ENCODE measurements around the gene COIL. TPM values are rescaled to one million over a fixed set of nuclear protein-coding genes. Genes with fewer than 3 reads are reported as not detected.

COIL gene
- total RNA-seq, 4 donors from 2014 or later = 6.3 to 9.7 (median 9.0) TPM

GRCh38 chr17:57006040-57006439 lies 45.2 kb upstream of the COIL start:
- in situ Hi-C loops (cut with MboI; ENCODE audit: low sequenced_read_pairs in 4 of 4) (loop anchor here in 1 of 4 donors (5.0 kb wide), 1 partner anchor 46 kb away; no protein-coding TSS in a partner anchor), intact Hi-C loops (cut with DNase I; ENCODE audit: low total_unique reads) (loop anchor here (10.0 kb wide), 1 partner anchor 109 kb away; no protein-coding TSS in a partner anchor)
- Histone ChIP-seq H3K27ac (no peak overlapping the region), H3K9me3 (no peaks in the 10 kb centered on the region), H3K27me3 (no peaks in the 10 kb centered on the region), H3K4me3 (no peak overlapping the region), H3K4me1 (no peaks in the 10 kb centered on the region), H3K36me3 (peaks cover 0 to 38% of the 10 kb centered on the region in 2 donors)
- ATAC-seq = no peak
- DNase-seq = no peak
- TF ChIP-seq CTCF (IDR thresholded peaks at IDR 0.05 in 4 of 5, conservative IDR thresholded peaks at IDR 0.05 in 1 of 5) (no peak), POLR2A (IDR thresholded peaks at IDR 0.05) (no peak)

GRCh38 chr17:57004944-57005579 lies 44.2 kb upstream of the COIL start:
- H3K36me3 ChIP-seq = peaks cover 0 to 47% of the 10 kb centered on the region in 2 donors
- no peak overlapping the region for H3K27ac ChIP-seq
- DNase-seq = no peak
- H3K9me3 ChIP-seq = no peaks in the 10 kb centered on the region
- TF ChIP-seq CTCF (IDR thresholded peaks at IDR 0.05 in 4 of 5, conservative IDR thresholded peaks at IDR 0.05 in 1 of 5) (peak in 4 of 5 experiments; percentile 9 to 39 (median 28)), POLR2A (IDR thresholded peaks at IDR 0.05) (no peak)
- intact Hi-C loops (cut with DNase I; ENCODE audit: low total_unique reads) = loop anchor here (2.0 to 10.0 kb wide), 2 partner anchors 50 to 110 kb away; no protein-coding TSS in a partner anchor
- no peak overlapping the region for H3K4me3 ChIP-seq
- in situ Hi-C loops (cut with MboI; ENCODE audit: low sequenced_read_pairs in 4 of 4) = loop anchor here in 1 of 4 donors (5.0 kb wide), 1 partner anchor 47 kb away; no protein-coding TSS in a partner anchor
- ATAC-seq = peak in 1 of 2 donors; percentile 44
- H3K4me1 ChIP-seq = no peaks in the 10 kb centered on the region
- H3K27me3 ChIP-seq = no peaks in the 10 kb centered on the region

GRCh38 chr17:57002904-57003303 lies 42.1 kb upstream of the COIL start:
- intact Hi-C loops (cut with DNase I; ENCODE audit: low total_unique reads) (loop anchor here (10.0 kb wide), 1 partner anchor 112 kb away; no protein-coding TSS in a partner anchor), in situ Hi-C loops (cut with MboI; ENCODE audit: low sequenced_read_pairs in 4 of 4) (no loop called here)
- H3K4me1 ChIP-seq = no peaks in the 10 kb centered on the region
- ATAC-seq (no peak), DNase-seq (no peak)
- no peak for TF ChIP-seq CTCF (IDR thresholded peaks at IDR 0.05 in 4 of 5, conservative IDR thresholded peaks at IDR 0.05 in 1 of 5)
- H3K27me3 ChIP-seq = no peaks in the 10 kb centered on the region
- peaks cover 0 to 47% of the 10 kb centered on the region in 2 donors for H3K36me3 ChIP-seq
- no peak overlapping the region for H3K4me3 ChIP-seq
- no peak overlapping the region for H3K27ac ChIP-seq
- H3K9me3 ChIP-seq = no peaks in the 10 kb centered on the region

- intact Hi-C loops (cut with DNase I; ENCODE audit: low total_unique reads) (loop anchor here (10.0 kb wide), 1 partner anchor 113 kb away; no protein-coding TSS in a partner anchor), in situ Hi-C loops (cut with MboI; ENCODE audit: low sequenced_read_pairs in 4 of 4) (no loop called here)
- TF ChIP-seq CTCF (IDR thresholded peaks at IDR 0.05 in 4 of 5, conservative IDR thresholded peaks at IDR 0.05 in 1 of 5) = no peak
- no peak for TF ChIP-seq POLR2A (IDR thresholded peaks at IDR 0.05)
- H3K9me3 ChIP-seq = no peaks in the 10 kb centered on the region
- ATAC-seq (no peak), DNase-seq (no peak)
- H3K4me1 ChIP-seq = no peaks in the 10 kb centered on the region
- H3K27ac ChIP-seq = no peak overlapping the region
- no peak overlapping the region for H3K4me3 ChIP-seq
- H3K36me3 ChIP-seq = peaks cover 0 to 41% of the 10 kb centered on the region in 2 donors
- no peaks in the 10 kb centered on the region for H3K27me3 ChIP-seq
Measured at GRCh38 chr17:57001541-57001940, 40.7 kb upstream of the COIL start.

Data from gastrocnemius medialis (tissue), 4 donors.